Measurements from ENCODE around the gene RDH5. TPM values are rescaled to one million over a fixed set of nuclear protein-coding genes. Genes with fewer than 3 reads are reported as not detected.

Gene RDH5
- total RNA-seq, 1 experiment from 2014 or later: 4.5 TPM

DNA sequence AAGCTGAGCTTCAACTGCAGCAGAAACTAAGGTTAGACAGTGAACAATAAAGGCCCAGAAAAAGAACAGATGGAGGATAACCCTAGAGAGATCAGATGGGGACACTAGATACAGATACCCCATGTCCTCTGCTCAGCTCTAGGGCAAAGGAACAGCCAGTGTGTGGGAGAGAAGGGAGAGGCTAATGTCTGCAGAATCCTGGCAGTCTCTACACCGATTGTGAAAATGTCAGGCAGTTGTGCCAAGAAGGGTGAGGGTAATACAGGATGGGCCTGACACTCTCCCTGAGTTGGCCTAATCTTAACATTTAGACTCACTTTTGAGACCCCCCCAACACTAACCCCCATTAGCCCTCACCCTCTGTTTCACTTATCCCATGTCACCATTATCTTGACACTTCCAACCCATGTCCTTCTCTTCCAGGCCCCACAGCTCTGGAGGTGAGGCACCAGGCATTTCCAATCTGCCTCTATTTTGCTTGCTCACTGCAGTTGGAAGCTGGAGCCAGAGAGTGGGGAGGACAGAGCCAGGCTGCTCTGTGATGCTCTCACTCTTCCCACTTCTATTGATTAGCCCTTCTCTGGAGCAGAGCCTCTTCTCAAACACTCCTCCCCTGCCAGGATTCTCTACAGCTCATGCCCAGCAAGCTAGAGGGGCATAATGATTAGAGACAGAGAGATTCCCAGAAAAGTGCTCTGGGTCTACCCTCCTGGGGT lies 7.3 kb upstream of the RDH5 start:
- no peak for DNase-seq (ENCODE audit: low read depth)

DNA sequence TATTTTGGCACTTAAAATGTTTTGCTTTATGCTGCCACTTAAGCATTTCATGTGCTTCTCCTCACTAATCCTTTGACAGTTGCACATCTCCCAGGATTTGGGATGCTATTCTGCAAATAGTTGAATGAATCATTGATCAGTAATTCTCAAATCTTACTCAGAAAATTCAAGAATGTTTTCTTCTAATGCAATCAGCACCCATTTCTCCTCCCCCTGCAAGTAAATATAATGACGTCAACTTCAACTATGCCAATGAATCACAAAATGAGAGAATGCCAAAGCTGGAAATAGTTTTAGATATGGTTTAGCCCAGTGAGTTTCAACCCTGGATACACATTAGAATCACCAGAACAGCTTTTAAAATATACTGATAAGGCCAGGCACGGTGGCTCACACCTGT lies 6.5 kb upstream of the RDH5 start:
- no peak for DNase-seq (ENCODE audit: low read depth)

DNA sequence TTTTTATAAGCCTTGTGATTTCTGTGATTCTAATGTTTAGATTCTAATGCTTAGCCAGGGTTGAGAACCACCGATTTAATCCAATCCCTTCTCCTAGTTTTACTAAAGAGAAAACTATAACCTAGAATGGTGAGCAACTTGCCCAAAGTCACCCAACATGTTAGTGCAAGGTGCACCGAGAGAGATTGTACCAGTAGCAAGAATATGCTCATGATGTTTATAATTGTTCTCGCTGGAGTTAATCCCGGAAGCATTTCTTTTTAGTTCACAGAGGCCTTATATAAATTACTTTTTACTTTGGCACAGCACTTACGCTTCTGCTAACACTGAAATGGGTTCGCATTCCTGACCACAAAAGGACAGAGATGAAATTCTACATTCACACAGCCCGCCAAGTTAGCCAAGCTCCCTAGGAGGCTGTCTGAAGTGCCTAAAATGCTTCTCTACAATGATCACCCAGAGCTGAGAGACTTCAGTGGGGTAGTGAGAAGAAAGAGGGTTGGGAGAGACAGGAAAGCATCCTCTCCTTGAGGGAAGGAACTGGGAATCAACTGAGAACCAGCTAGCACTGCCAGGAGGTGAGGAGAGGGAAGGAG lies 4.9 kb upstream of the RDH5 start:
- DNase-seq (ENCODE audit: low read depth): no peak

DNA sequence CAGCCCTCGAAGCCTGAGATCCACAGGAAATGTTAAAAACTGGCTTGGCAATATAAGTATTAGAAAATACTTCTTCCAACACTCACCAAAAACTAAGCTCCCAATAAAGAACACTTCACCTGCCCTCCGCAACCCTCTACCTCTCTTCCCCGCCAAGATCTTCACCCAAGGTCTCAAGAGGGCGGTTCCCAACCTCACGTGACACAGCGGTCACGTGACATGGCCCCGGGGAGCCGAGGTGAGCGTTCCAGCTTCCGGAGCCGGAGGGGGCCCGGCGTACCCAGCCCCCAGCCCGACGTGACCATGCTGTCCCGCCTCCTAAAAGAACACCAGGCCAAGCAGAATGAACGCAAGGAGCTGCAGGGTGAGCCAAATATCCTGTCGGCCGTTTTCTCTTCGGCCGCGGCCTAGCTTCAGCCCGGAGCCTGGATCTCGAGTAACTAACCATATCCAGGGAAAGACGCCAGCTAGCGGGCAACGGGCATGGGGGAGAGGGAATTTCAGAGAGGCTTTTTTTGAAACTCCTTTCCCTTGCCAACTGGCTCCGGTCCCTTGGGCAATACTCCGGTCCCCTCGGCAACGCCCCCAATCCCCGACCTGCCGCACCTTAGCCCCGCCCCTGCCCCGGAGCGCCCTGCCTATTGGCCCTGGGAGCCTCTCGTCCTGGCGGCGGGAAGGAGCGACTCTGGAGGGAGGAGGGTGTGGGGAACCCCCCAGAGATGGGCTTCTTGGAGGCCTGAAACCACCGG lies 4.2 kb upstream of the RDH5 start, which contains the start of gene BLOC1S1:
Gene BLOC1S1 (plus strand): TSS at position 214 of the 749 bp plus-strand sequence. CDS start 6 bp downstream, at position 220.
- peak; percentile 96 for DNase-seq (ENCODE audit: low read depth)

DNA sequence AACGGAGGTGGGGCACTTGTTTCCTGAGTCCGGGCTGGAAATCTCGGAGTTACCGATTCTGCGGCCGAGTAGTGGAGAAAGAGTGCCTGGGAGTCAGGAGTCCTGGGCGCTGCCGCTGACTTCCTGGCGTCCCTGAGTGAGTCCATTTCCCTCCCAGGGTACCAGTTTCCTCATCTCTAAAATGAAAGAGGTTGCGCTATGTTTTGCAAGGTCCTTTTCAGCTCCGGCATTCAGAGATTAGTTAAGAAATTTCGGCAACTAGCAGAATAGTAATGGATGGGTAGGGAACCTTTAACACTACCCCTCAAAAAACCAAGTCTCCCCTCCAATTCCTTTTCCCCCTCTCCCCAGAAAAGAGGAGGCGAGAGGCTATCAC lies 3.6 kb upstream of the RDH5 start:
- no peak for DNase-seq (ENCODE audit: low read depth)

DNA sequence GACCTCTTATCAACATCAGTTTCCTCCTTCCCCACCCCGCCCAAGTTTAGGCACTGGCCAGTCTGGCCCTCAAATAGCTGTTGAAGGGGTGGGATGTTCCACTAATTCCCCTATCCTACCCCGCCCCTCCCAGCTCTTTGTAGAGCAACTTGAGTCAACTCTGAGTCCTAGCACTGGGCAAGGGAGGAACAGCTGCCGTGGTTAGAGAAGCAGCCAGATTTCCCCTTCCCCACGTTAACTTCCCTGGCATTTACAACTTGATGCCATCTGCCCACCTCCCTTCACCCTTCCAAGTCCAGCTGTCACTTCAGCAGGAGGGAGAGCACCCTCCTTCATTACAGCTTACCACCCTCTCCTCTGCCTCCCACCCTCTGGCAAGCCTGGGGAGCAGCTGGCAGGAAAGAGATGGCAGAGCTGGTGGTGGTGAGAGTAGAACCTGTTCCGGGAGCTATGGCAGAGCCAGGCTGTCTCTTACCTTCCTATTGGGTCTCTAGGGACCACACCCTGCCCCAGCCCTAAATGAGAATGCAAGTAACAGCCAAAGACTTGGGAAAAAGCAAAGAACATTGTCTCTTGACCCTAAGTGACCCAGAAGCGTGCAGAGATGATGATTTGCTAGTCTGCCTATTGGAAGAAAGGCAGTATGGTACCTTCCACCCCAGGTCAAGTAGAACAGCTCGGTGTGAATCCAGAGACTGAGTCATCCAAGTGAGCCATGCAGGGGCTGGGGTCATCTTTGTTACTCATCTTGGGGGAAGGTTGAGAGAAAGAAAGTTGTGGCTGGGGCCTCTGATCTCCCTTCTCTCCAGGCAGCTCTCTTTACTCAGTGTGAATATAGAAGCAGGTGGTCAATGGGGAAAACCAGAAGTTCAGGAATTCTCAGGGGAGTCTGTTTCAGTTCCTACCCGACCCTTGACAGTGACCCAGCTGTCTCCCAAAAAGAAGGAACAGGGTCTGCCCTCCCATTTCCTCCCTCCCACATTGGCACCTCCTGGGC lies 2.9 kb upstream of the RDH5 start:
- DNase-seq (ENCODE audit: low read depth): peak; percentile 84

DNA sequence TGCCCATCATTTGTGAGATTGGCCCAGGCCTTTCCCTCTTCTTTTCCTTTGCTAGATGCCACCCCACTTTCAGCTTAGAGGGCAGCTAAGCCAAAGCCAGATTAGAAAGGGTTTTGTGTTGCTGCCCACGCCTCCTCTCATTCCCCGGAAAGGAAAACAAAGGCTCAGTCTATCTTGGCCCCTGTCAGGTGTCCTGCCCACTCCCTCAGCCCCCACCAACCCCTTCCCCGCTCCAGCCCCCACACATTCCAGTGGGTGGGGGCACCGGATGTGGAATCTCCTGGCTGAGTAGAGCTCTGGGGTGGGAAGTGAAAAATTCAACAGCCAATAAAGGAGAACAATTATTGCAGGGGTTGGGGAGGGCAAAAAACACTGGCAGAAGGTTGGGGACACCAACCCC lies 2.2 kb upstream of the RDH5 start:
- DNase-seq (ENCODE audit: low read depth): peak; percentile 66

DNA sequence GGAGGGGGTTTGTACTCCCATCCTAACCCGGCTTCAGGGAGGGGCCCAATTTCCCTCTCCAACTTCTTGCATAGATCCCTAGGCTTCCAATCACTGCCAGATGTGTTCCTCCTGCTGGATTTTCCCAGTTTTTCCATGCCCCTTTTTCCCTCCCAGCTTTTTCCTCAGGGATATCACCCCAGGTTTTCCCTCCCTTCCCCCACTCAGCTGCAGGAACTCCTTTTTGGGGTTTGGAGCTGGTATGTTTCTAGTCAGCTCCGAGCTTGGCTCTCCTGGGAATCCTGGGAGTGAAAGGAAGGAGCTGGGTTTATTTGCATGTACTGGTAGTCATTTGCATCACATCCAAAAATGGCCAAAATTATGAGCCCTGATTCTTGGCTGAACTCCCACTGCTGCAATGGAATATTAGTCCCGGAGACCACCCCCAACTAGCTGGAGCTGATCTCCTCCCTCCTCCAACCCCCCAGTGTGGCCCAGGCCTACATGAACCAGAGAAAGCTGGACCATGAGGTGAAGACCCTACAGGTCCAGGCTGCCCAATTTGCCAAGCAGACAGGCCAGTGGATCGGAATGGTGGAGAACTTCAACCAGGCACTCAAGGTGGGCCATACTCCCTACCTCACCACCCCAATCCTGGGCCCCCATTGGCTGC lies 1.4 kb upstream of the RDH5 start:
- DNase-seq (ENCODE audit: low read depth): no peak

DNA sequence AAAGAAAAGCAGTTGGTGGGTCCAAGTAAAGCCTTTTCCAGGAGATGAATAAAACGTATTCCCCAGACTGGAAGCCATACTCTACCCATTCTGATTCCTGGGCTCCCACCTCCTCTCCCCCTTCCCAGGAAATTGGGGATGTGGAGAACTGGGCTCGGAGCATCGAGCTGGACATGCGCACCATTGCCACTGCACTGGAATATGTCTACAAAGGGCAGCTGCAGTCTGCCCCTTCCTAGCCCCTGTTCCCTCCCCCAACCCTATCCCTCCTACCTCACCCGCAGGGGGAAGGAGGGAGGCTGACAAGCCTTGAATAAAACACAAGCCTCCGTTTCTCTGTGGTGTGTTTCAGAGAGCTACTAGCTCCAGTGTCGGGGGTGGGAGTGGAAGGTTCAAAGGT lies 822 bp upstream of the RDH5 start:
- DNase-seq (ENCODE audit: low read depth): no peak

DNA sequence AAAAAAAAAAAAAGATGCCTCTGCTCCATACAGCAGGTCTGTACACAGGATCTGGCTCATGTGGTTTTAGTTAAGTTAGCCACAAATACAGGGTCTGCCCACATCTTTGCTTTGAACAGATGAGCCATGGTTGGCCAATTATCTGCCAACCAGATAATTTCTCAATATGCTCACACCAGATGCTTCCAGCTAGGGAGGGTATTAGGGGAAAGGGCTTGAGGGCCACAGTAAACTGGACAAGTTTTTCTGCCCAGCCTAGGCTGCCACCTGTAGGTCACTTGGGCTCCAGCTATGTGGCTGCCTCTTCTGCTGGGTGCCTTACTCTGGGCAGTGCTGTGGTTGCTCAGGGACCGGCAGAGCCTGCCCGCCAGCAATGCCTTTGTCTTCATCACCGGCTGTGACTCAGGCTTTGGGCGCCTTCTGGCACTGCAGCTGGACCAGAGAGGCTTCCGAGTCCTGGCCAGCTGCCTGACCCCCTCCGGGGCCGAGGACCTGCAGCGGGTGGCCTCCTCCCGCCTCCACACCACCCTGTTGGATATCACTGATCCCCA lies 776 bp downstream of the RDH5 start:
- peak; percentile 93 for DNase-seq (ENCODE audit: low read depth)

DNA sequence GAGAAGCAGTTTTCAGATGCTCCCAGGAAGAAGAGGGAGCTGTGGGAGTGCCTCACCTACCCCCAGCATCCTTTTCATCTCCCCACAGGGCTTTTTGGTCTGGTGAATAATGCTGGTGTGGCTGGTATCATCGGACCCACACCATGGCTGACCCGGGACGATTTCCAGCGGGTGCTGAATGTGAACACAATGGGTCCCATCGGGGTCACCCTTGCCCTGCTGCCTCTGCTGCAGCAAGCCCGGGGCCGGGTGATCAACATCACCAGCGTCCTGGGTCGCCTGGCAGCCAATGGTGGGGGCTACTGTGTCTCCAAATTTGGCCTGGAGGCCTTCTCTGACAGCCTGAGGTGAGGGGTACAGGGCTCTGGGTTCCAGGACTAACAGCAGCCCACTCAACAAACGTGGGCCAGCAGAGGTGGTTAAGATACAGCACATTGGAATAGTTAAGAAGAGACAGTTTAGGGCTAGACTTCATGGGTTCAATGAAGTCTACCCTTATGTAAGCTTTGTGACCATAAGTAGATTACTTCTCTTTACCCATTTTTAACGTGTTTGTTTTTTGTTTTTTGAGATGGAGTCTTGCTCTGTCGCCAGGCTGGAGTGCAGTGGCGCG lies 1.5 kb downstream of the RDH5 start:
- DNase-seq (ENCODE audit: low read depth): no peak

DNA sequence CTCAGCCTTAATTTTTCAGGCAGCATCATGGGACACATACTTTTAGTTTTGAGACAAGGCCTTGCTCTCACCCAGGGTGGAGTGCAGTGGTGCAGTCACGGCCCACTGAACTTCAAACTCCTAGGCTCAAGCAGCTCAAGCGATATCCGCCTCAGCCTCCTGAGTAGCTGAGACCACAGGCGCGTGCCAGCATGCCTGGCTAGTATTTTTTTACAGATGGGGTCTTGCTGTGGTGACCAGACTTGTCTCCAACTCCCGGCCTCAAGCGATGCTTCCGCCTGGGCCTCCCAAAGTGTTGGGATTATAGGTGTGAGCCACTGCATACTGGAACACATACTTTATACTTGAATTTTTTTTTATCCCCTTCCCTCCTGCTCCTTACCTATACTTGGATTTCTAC lies 2.8 kb downstream of the RDH5 start:
- DNase-seq (ENCODE audit: low read depth): no peak

DNA sequence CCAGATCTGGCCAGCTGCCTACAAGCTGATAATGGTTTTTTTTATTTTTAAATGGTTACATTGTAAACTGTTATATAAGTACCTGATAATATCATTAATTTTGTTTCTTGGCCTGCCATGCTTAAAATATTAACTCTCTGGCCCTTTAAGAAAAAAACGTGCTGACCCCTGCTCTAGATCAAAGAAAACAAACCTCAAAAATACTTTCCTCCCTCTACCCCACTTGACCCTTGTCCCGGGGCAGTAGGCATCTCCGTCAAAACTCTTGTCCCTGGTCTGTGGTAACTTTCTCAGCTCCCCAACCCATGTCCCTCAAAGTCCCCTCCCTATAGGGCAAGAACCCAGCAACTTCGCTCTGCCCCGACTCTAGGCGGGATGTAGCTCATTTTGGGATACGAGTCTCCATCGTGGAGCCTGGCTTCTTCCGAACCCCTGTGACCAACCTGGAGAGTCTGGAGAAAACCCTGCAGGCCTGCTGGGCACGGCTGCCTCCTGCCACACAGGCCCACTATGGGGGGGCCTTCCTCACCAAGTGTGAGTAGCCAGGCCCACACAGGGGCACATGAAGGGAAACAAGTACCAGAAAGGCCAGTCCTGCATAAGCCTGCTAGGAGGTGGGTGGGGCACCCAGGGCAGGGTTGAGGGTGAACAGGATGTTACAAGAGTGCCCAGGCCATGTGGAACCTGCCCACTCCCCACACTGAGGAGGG lies 3.5 kb downstream of the RDH5 start:
- DNase-seq (ENCODE audit: low read depth): no peak

DNA sequence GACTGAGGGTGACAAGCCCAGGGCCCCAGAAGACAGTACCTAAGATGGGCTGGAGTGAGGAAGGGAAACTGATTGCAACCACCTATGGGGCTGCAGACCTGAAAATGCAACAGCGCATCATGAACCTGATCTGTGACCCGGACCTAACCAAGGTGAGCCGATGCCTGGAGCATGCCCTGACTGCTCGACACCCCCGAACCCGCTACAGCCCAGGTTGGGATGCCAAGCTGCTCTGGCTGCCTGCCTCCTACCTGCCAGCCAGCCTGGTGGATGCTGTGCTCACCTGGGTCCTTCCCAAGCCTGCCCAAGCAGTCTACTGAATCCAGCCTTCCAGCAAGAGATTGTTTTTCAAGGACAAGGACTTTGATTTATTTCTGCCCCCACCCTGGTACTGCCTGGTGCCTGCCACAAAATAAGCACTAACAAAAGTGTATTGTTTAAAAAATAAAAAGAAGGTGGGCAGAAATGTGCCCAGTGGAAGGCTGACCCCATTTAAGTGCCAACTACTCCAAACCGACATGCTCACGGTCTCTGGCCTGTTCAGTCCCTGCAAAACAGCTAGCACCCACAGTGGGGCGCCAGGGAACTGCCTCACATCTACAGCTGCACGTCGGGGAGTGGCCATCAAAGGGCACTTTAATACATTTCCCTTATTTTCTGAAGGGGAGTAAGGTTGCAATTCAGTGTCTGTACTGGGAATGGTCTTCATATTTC lies 4.2 kb downstream of the RDH5 start:
- peak; percentile 68 for DNase-seq (ENCODE audit: low read depth)

DNA sequence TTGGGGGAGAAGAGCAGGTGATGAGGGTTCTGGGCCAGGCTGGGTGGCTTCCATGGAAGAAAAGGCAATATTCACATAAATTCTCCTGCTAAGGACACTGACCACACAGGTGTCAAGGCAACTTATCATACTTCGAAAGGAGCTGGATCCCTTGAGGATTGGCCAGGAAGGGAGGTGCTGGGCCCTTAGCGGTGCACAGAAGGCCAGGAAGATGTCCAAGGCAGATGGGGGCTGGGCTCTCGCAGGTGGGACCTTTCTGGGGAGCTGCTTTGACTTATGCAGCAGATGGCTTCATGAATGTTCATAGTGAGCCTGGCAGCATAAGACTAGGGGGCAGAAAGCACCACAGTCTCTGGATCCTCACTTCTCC lies 4.7 kb downstream of the RDH5 start:
- DNase-seq (ENCODE audit: low read depth): no peak

DNA sequence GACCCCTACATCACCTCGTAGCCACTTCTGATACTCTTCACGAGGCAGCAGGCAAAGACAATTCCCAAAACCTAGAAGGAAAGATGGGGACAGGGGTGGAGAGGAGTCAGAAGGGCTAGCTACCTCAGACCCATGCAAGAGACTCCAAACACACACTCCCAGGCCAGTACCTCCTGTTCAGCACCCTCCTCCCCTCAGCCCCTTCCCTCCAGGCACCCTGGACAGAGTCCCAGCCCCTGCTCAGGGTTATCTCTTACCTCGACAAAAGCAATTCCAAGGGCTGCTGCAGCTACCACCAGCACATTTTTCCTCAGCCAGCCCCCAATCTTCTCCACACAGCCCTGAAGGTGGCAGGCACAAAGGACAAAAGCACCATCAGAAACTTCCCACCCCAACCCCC lies 5.4 kb downstream of the RDH5 start:
- DNase-seq (ENCODE audit: low read depth): no peak

DNA sequence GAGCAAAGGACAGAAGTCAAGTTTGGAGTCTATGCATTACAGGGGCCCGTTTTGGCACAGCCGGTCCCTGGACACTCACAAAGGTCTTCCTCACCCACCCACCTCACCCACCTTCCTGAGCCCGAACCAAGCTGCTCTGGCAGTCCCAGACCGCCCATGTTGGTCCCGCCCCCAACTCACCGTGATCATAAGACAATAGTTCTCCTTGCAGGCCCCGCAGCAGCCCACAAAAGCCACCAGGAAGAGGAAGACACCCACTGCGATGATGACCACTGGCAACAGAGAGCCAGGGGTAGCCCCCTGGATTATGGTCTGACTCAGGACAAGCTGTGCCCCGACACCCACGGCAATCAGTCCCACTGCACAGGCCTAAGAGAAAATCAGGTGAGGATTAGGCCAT lies 6.8 kb downstream of the RDH5 start:
- DNase-seq (ENCODE audit: low read depth): no peak

DNA sequence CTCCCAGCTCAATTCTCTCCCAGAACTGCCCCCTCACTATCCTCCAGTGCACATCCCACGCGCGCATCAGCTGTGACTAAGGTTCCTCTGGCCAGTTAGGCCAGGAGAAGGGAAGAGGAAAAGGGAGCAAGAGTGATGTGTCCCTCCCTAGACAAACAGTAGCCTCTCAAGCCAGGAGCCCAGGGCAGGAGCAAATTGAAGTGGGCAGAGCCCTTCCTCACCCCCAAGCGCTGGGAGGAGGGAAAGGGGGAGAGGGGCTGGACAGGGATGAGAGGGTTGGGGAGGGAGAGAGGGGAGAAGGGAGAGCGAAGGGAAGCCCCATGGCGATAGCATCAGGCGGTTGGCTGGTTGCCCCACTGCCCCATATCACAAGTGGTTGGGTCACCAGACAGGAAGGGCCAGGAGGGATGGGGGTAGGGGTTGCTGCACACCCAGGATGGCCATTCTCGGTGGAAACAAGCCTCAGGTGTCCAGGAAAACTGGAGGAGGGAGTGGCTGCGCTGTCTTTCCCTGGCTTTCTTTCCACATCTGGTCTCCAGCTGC lies 7.5 kb downstream of the RDH5 start:
- DNase-seq (ENCODE audit: low read depth): peak; percentile 59

Measured in Daoy (cell line).